ENCODE data around the gene VPS4A. TPM values are rescaled to one million over a fixed set of nuclear protein-coding genes. Genes with fewer than 3 reads are reported as not detected.

Gene VPS4A
- polyA plus RNA-seq, 1 donor (not counting 4 experiments of a cell fraction or from before 2014, with no cell fraction given) = 18.2 TPM

GRCh38 chr16:69306031-69306430 lies 5.1 kb upstream of the VPS4A start:
- Histone ChIP-seq H4K20me1 (ENCODE audit: control insufficient read depth, extremely low read depth, insufficient read depth, low read length) (no peaks in the 10 kb centered on the region), H3K4me3 (ENCODE audit: control insufficient read depth in 2 of 3, extremely low read depth in 1 of 3, insufficient read depth in 2 of 3, low read depth in 1 of 3, low read length in 3 of 3) (no peak overlapping the region), H3K79me2 (ENCODE audit: control insufficient read depth, insufficient read depth, low read length) (no peaks in the 10 kb centered on the region), H2AFZ (ENCODE audit: control insufficient read depth, low read length) (no peak overlapping the region), H3K4me1 (ENCODE audit: control insufficient read depth, extremely low read depth, insufficient read depth, low read length) (peaks cover 5% of the 10 kb centered on the region), H3K9me1 (ENCODE audit: control insufficient read depth, extremely low read depth, insufficient read depth, low read length) (no peaks in the 10 kb centered on the region), H3K9me3 (ENCODE audit: control insufficient read depth, low read depth, low read length) (no peaks in the 10 kb centered on the region), H3K9ac (ENCODE audit: control insufficient read depth, extremely low read depth, insufficient read depth, low read length) (no peak overlapping the region), H3K36me3 (ENCODE audit: control insufficient read depth in 2 of 2, extremely low read depth in 1 of 2, insufficient read depth in 2 of 2, low read length in 2 of 2) (peaks cover 4 to 6% of the 10 kb centered on the region in 2 experiments), H3K4me2 (ENCODE audit: control insufficient read depth, extremely low read depth, insufficient read depth, low read depth, low read length) (no peak overlapping the region), H3K27ac (ENCODE audit: control insufficient read depth, insufficient read depth, low read length) (no peak overlapping the region), H3K27me3 (ENCODE audit: control insufficient read depth, extremely low read depth, insufficient read depth, low read length) (no peaks in the 10 kb centered on the region)
- TF ChIP-seq EZH2 (IDR thresholded peaks at IDR 0.05; ENCODE audit: low read length) = no peak
- no peak for TF ChIP-seq CTCF (optimal IDR thresholded peaks at IDR 0.05 in 1 of 3, IDR thresholded peaks at IDR 0.05 in 1 of 3, conservative IDR thresholded peaks at IDR 0.05 in 1 of 3; ENCODE audit: extremely low read depth in 1 of 3, insufficient read depth in 2 of 3, low read length in 3 of 3)
- DNase-seq (ENCODE audit: low read depth, low spot score) (no peak), FAIRE-seq (no peak)
- dilution Hi-C loops (cut with MboI; ENCODE audit: extremely low pct_ligation_motif_present, low sequenced_read_pairs) = no loop called here

GRCh38 chr16:69307091-69307490 lies 4.1 kb upstream of the VPS4A start:
- dilution Hi-C loops (cut with MboI; ENCODE audit: extremely low pct_ligation_motif_present, low sequenced_read_pairs) = no loop called here
- Histone ChIP-seq H3K9me1 (ENCODE audit: control insufficient read depth, extremely low read depth, insufficient read depth, low read length) (peaks cover under 1% of the 10 kb centered on the region), H2AFZ (ENCODE audit: control insufficient read depth, low read length) (no peak overlapping the region), H3K4me3 (ENCODE audit: control insufficient read depth in 2 of 3, extremely low read depth in 1 of 3, insufficient read depth in 2 of 3, low read depth in 1 of 3, low read length in 3 of 3) (no peak overlapping the region), H3K4me2 (ENCODE audit: control insufficient read depth, extremely low read depth, insufficient read depth, low read depth, low read length) (no peak overlapping the region), H3K4me1 (ENCODE audit: control insufficient read depth, extremely low read depth, insufficient read depth, low read length) (peaks cover 7% of the 10 kb centered on the region), H3K27me3 (ENCODE audit: control insufficient read depth, extremely low read depth, insufficient read depth, low read length) (no peaks in the 10 kb centered on the region), H3K9ac (ENCODE audit: control insufficient read depth, extremely low read depth, insufficient read depth, low read length) (no peak overlapping the region), H3K36me3 (ENCODE audit: control insufficient read depth in 2 of 2, extremely low read depth in 1 of 2, insufficient read depth in 2 of 2, low read length in 2 of 2) (no peaks in the 10 kb centered on the region), H3K27ac (ENCODE audit: control insufficient read depth, insufficient read depth, low read length) (no peak overlapping the region), H3K9me3 (ENCODE audit: control insufficient read depth, low read depth, low read length) (no peaks in the 10 kb centered on the region), H4K20me1 (ENCODE audit: control insufficient read depth, extremely low read depth, insufficient read depth, low read length) (peaks cover under 1% of the 10 kb centered on the region), H3K79me2 (ENCODE audit: control insufficient read depth, insufficient read depth, low read length) (peaks cover 9% of the 10 kb centered on the region)
- TF ChIP-seq CTCF (optimal IDR thresholded peaks at IDR 0.05 in 1 of 3, IDR thresholded peaks at IDR 0.05 in 1 of 3, conservative IDR thresholded peaks at IDR 0.05 in 1 of 3; ENCODE audit: extremely low read depth in 1 of 3, insufficient read depth in 2 of 3, low read length in 3 of 3) (no peak), EZH2 (IDR thresholded peaks at IDR 0.05; ENCODE audit: low read length) (no peak)
- DNase-seq (ENCODE audit: low read depth, low spot score) = no peak
- no peak for FAIRE-seq
